Skin of body (tissue), 2 donors: Measurements from ENCODE around the gene DUSP7. TPM values are rescaled to one million over a fixed set of nuclear protein-coding genes. Genes with fewer than 3 reads are reported as not detected.

Experiments used
- DNase-seq: peaks from one replicate; lab custom pipeline; 2025; lab: John Stamatoyannopoulos, UW
- total RNA-seq: library from RNA; depleted of rRNA; stranded (reverse); fragments of >200 nt; gene quantifications from one replicate; pipeline ENCODE4 v1.2.3, GENCODE V29; 2014

DUSP7 gene
- total RNA-seq, 1 donor from 2014 or later, result 18.0 TPM

GRCh38 chr3:52010431-52010830 is 45.9 kb downstream of the DUSP7 start:
- no peak for DNase-seq

- no peak for DNase-seq
These were observed 49.1 kb downstream of the DUSP7 start for GRCh38 chr3:52007291-52007690.

- DNase-seq, result no peak
These were observed 49.6 kb downstream of the DUSP7 start for GRCh38 chr3:52006820-52007133.

- DNase-seq, result no peak
These were observed 50.2 kb downstream of the DUSP7 start for GRCh38 chr3:52006017-52006819.

GRCh38 chr3:52005571-52005986 is 50.8 kb downstream of the DUSP7 start:
- DNase-seq, result peak; percentile 33

- no peak for DNase-seq
These were observed 51.4 kb downstream of the DUSP7 start for GRCh38 chr3:52004906-52005395.

GRCh38 chr3:52004163-52004787 is 52.1 kb downstream of the DUSP7 start:
- DNase-seq, result peak; percentile 62

GRCh38 chr3:52002748-52003147 is 53.6 kb downstream of the DUSP7 start:
- DNase-seq, result no peak

- peak; percentile 23 for DNase-seq
These were observed 54.9 kb downstream of the DUSP7 start for GRCh38 chr3:52001443-52001974.

- DNase-seq, result no peak
These were observed 56.5 kb downstream of the DUSP7 start for GRCh38 chr3:51999846-52000245.

Other genes starting within 250 kb of the DUSP7 start
- gene IQCF2, start 195.0 kb downstream of the DUSP7 start, total RNA-seq, result not detected
- not detected for gene IQCF5, start 181.0 kb downstream of the DUSP7 start, total RNA-seq
- gene IQCF1, start 153.2 kb downstream of the DUSP7 start, total RNA-seq, result not detected
- 9.8 TPM for gene RRP9, start 114.7 kb downstream of the DUSP7 start, total RNA-seq
- gene PARP3, start 114.2 kb downstream of the DUSP7 start, total RNA-seq, result 3.7 TPM
- gene GPR62, start 101.2 kb downstream of the DUSP7 start, total RNA-seq, result 0.20 TPM
- 13.6 TPM for gene PCBP4, start 89.1 kb downstream of the DUSP7 start, total RNA-seq
- gene ABHD14B, start 82.5 kb downstream of the DUSP7 start, total RNA-seq, result 10.9 TPM
- gene ABHD14A, start 81.5 kb downstream of the DUSP7 start, total RNA-seq, result 6.6 TPM
- gene ACY1, start 73.0 kb downstream of the DUSP7 start, total RNA-seq, result 18.0 TPM
- 933 TPM for gene RPL29, start 60.7 kb downstream of the DUSP7 start, total RNA-seq
- gene POC1A, start 97.9 kb upstream of the DUSP7 start, total RNA-seq, result 4.6 TPM
- 31.4 TPM for gene ALAS1, start 141.6 kb upstream of the DUSP7 start, total RNA-seq
- not detected for gene TLR9, start 169.1 kb upstream of the DUSP7 start, total RNA-seq
- gene TWF2, start 182.6 kb upstream of the DUSP7 start, total RNA-seq, result 24.5 TPM
- gene PPM1M, start 189.2 kb upstream of the DUSP7 start, total RNA-seq, result 9.5 TPM
- gene WDR82, start 222.1 kb upstream of the DUSP7 start, total RNA-seq, result 61.7 TPM
- 7.0 TPM for gene GLYCTK, start 231.3 kb upstream of the DUSP7 start, total RNA-seq